OCI-LY7 (cell line): Measurements from ENCODE around the gene RP2.

ENCODE experiments used
- EZH2phosphoT487 ChIP-seq: fragments of 200-600 bp; sonication (generic); IDR thresholded peaks from 2 replicates; pipeline ENCODE4 v1.6.1; 2018; ENCODE audit warnings: low read depth, borderline replicate concordance, mild to moderate bottlenecking, mixed run types, antibody characterized with exemption, low read length, moderate library complexity, mixed read lengths
- TF ChIP-seq, protein P1 (sequence below): fragments of 200-600 bp; sonication (generic); conservative IDR thresholded peaks from 2 replicates; pipeline ENCODE4 v1.5.1; 2014; ENCODE audit warnings: mild to moderate bottlenecking, antibody characterized with exemption, low read length, moderate library complexity, mixed read lengths

DNA sequence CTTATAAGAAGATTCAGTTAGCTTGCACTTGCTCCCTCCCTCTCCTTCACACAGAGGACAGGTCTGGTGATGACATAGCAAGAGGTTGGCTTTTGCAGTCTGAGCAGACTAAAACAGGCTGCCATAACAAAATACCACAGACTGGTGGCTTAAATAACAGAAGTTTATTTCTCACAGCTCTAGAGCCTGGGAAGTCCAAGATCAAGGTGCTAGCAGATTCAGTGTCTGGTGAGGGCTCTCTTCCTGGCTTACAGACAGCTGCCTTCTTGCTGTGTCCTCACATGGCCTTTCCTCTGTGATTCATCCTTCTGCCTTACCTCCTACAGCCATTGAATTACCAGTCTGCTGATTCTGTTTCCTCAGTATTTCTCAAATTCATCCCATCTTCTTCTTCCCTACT is 13.1 kb downstream of the RP2 start:
- TF ChIP-seq, protein P1, sequence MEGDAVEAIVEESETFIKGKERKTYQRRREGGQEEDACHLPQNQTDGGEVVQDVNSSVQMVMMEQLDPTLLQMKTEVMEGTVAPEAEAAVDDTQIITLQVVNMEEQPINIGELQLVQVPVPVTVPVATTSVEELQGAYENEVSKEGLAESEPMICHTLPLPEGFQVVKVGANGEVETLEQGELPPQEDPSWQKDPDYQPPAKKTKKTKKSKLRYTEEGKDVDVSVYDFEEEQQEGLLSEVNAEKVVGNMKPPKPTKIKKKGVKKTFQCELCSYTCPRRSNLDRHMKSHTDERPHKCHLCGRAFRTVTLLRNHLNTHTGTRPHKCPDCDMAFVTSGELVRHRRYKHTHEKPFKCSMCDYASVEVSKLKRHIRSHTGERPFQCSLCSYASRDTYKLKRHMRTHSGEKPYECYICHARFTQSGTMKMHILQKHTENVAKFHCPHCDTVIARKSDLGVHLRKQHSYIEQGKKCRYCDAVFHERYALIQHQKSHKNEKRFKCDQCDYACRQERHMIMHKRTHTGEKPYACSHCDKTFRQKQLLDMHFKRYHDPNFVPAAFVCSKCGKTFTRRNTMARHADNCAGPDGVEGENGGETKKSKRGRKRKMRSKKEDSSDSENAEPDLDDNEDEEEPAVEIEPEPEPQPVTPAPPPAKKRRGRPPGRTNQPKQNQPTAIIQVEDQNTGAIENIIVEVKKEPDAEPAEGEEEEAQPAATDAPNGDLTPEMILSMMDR, result no peak
- no peak for TF ChIP-seq EZH2phosphoT487
